Astrocyte (in vitro differentiated cells and primary cell): Measurements from ENCODE around the gene TMCC1. TPM values are rescaled to one million over a fixed set of nuclear protein-coding genes. Genes with fewer than 3 reads are reported as not detected.
A peak's percentile ranks its signal among the peaks of the same experiment; 100 is the strongest.

ENCODE experiments used
- DNase-seq: peaks from one replicate; pipeline ENCODE4 v3.0.0-alpha.2; 2010; ENCODE audit warnings: low read depth
- FAIRE-seq: peaks from 2 replicates; lab custom pipeline; 2011; peaks lifted over from hg19 to GRCh38; lab: Jason Lieb, UNC
- H2AFZ ChIP-seq: 2 replicates; pipeline ENCODE4 v1.6.0; 2012; ENCODE audit warnings: low read depth, low read length, inconsistent platforms
- H3K27ac ChIP-seq: 2 replicates; pipeline ENCODE4 v1.5.1; 2011; ENCODE audit warnings: low read depth, low read length, inconsistent platforms
- H3K27me3 ChIP-seq: 2 replicates; pipeline ENCODE4 v1.6.0; 2011; ENCODE audit warnings: low read length, inconsistent platforms; ENCODE audit not compliant: insufficient read depth
- H3K36me3 ChIP-seq: 2 replicates; pipeline ENCODE4 v1.5.1; 2011; ENCODE audit warnings: low read length, inconsistent platforms; ENCODE audit not compliant: insufficient read depth
- H3K4me1 ChIP-seq: 2 replicates; pipeline ENCODE4 v1.5.1; 2011; ENCODE audit warnings: low read length, inconsistent platforms; ENCODE audit not compliant: insufficient read depth
- H3K4me2 ChIP-seq: 2 replicates; pipeline ENCODE4 v1.6.0; 2012; ENCODE audit warnings: low read length, inconsistent platforms
- H3K4me3 ChIP-seq: 2 replicates; pipeline ENCODE4 v1.5.1; 2011; ENCODE audit warnings: low read depth, mild to moderate bottlenecking, low read length, inconsistent platforms; ENCODE audit not compliant: insufficient read depth
- H3K79me2 ChIP-seq: 2 replicates; pipeline ENCODE4 v1.6.0; 2012; ENCODE audit warnings: mild to moderate bottlenecking, low read length, inconsistent platforms; ENCODE audit not compliant: insufficient read depth
- H3K9ac ChIP-seq: 2 replicates; pipeline ENCODE4 v1.6.0; 2012; ENCODE audit warnings: mild to moderate bottlenecking, low read length, inconsistent platforms
- H3K9me3 ChIP-seq: 2 replicates; pipeline ENCODE4 v1.5.1; 2012; ENCODE audit warnings: low read depth, mild to moderate bottlenecking, low read length, inconsistent platforms; ENCODE audit not compliant: insufficient read depth
- H4K20me1 ChIP-seq: 2 replicates; pipeline ENCODE4 v1.6.0; 2012; ENCODE audit warnings: low read length, inconsistent platforms; ENCODE audit not compliant: insufficient read depth
- H3K27ac Mint-ChIP-seq: one replicate; pipeline ENCODE4 v1.8.0; 2021; ENCODE audit warnings: mild to moderate bottlenecking, mixed read lengths; ENCODE audit not compliant: unreplicated experiment
- H3K27me3 Mint-ChIP-seq: one replicate; pipeline ENCODE4 v1.8.0; 2021; ENCODE audit warnings: low read depth, mixed read lengths; ENCODE audit not compliant: unreplicated experiment
- H3K36me3 Mint-ChIP-seq: one replicate; pipeline ENCODE4 v1.8.0; 2021; ENCODE audit warnings: low read depth, mixed read lengths; ENCODE audit not compliant: unreplicated experiment
- H3K4me1 Mint-ChIP-seq: one replicate; pipeline ENCODE4 v1.8.0; 2021; ENCODE audit warnings: low read depth, mixed read lengths; ENCODE audit not compliant: unreplicated experiment
- H3K4me3 Mint-ChIP-seq: one replicate; pipeline ENCODE4 v1.8.0; 2021; ENCODE audit warnings: mild to moderate bottlenecking, moderate library complexity, mixed read lengths; ENCODE audit not compliant: unreplicated experiment
- H3K9me3 Mint-ChIP-seq: one replicate; pipeline ENCODE4 v1.8.0; 2021; ENCODE audit warnings: mild to moderate bottlenecking, mixed read lengths; ENCODE audit not compliant: unreplicated experiment
- CTCF ChIP-seq: IDR thresholded peaks from 2 replicates; pipeline ENCODE4 v1.5.1; 2011; ENCODE audit warnings: low read depth, mild to moderate bottlenecking, inconsistent platforms, low read length, moderate library complexity; ENCODE audit not compliant: insufficient read depth
- EZH2 ChIP-seq: IDR thresholded peaks from 2 replicates; pipeline ENCODE4 v1.6.1; 2012; ENCODE audit warnings: mild to moderate bottlenecking, low read length, inconsistent platforms; ENCODE audit not compliant: insufficient read depth
- total RNA-seq: library from RNA; stranded (reverse); gene quantifications from 2 replicates; pipeline ENCODE4 v1.2.1, GENCODE V29; 2021

TMCC1 gene
- total RNA-seq, 1 donor from 2014 or later, result 37.9 TPM

GRCh38 chr3:129688271-129688895 is 205.1 kb downstream of the TMCC1 start:
- no peak for FAIRE-seq
- H3K4me3 ChIP-seq, result peak overlapping the region; percentile 56

GRCh38 chr3:129687586-129688125 is 205.9 kb downstream of the TMCC1 start:
- Histone ChIP-seq H2AFZ (no peak overlapping the region), H4K20me1 (peaks cover 15% of the 10 kb centered on the region), H3K4me2 (peak overlapping the region; percentile 86), H3K27me3 (no peaks in the 10 kb centered on the region), H3K27ac (no peak overlapping the region), H3K4me1 (peaks cover 8% of the 10 kb centered on the region), H3K9ac (peak overlapping the region; percentile 63), H3K36me3 (no peaks in the 10 kb centered on the region), H3K9me3 (no peaks in the 10 kb centered on the region), H3K4me3 (no peak overlapping the region), H3K79me2 (peaks cover 5% of the 10 kb centered on the region)
- peaks cover 3% of the 10 kb centered on the region for H3K9me3 Mint-ChIP-seq
- TF ChIP-seq CTCF (no peak), EZH2 (no peak)
- H3K27ac Mint-ChIP-seq, result peak overlapping the region; percentile 91
- peak overlapping the region; percentile 81 for H3K4me3 Mint-ChIP-seq
- peak; percentile 14 for DNase-seq
- H3K36me3 Mint-ChIP-seq, result no peaks in the 10 kb centered on the region
- no peak for FAIRE-seq
- H3K27me3 Mint-ChIP-seq, result no peaks in the 10 kb centered on the region
- peaks cover 30% of the 10 kb centered on the region for H3K4me1 Mint-ChIP-seq

More at GRCh38 chr3:129688271-129688895, 205.1 kb downstream of the TMCC1 start:
- peak; percentile 55 for DNase-seq
- Histone ChIP-seq H3K79me2 (peaks cover 5% of the 10 kb centered on the region), H4K20me1 (peaks cover 15% of the 10 kb centered on the region), H3K4me1 (peaks cover 8% of the 10 kb centered on the region), H3K4me2 (peak overlapping the region; percentile 86), H3K9ac (peak overlapping the region; percentile 63), H3K27me3 (no peaks in the 10 kb centered on the region), H3K36me3 (no peaks in the 10 kb centered on the region), H2AFZ (peak overlapping the region; percentile 46), H3K9me3 (no peaks in the 10 kb centered on the region), H3K27ac (no peak overlapping the region)
- Mint-ChIP-seq H3K4me3 (peak overlapping the region; percentile 81), H3K36me3 (no peaks in the 10 kb centered on the region), H3K9me3 (peaks cover 3% of the 10 kb centered on the region), H3K27me3 (no peaks in the 10 kb centered on the region), H3K27ac (peak overlapping the region; percentile 91), H3K4me1 (peaks cover 30% of the 10 kb centered on the region)
- TF ChIP-seq CTCF (no peak), EZH2 (no peak)

- Histone ChIP-seq H3K27ac (no peak overlapping the region), H4K20me1 (peaks cover 15% of the 10 kb centered on the region), H3K9me3 (no peaks in the 10 kb centered on the region), H3K36me3 (no peaks in the 10 kb centered on the region), H3K9ac (no peak overlapping the region), H3K4me3 (no peak overlapping the region), H3K4me2 (no peak overlapping the region), H3K4me1 (peaks cover 8% of the 10 kb centered on the region), H3K79me2 (peaks cover 5% of the 10 kb centered on the region), H3K27me3 (no peaks in the 10 kb centered on the region), H2AFZ (no peak overlapping the region)
- Mint-ChIP-seq H3K9me3 (peaks cover 3% of the 10 kb centered on the region), H3K27me3 (no peaks in the 10 kb centered on the region), H3K4me1 (peaks cover 30% of the 10 kb centered on the region), H3K36me3 (no peaks in the 10 kb centered on the region), H3K4me3 (no peak overlapping the region), H3K27ac (no peak overlapping the region)
- DNase-seq (peak; percentile 7), FAIRE-seq (no peak)
- no peak for TF ChIP-seq CTCF
- TF ChIP-seq EZH2, result no peak
Measured at GRCh38 chr3:129686941-129687340, 206.6 kb downstream of the TMCC1 start.
